CD4-positive, alpha-beta T cell treated with Interleukin-17A for 1 hour (primary cell): ENCODE measurements around the gene CPSF4.
A peak's percentile ranks its signal among the peaks of the same experiment; 100 is the strongest.

Source experiments
- DNase-seq: peaks from one replicate; pipeline ENCODE4 v3.0.0-alpha.2; 2020

CPSF4 gene

GRCh38 chr7:99497766-99498545 lies 59.2 kb downstream of the CPSF4 start:
- peak; percentile 43 for DNase-seq

- no peak for DNase-seq
These were observed 59.8 kb downstream of the CPSF4 start for GRCh38 chr7:99498546-99498944.

DNA sequence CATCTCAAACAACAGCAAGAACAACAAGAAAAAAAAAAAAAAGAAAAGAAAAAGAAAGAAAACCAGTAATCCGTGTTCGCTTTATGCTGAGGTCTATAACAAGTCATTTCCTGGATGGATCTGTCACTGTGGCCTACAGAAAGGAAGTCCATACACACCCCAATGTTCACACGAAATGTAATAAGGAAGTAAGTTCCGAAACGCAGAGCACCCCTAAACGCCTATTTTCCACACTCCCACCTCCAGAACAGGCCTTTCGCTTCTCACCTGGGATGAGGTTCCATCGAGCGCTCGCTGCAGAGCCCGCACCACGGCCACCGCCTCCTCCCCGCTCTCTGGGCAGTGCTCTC lies 60.6 kb downstream of the CPSF4 start:
- DNase-seq: peak; percentile 62

- peak; percentile 91 for DNase-seq
These were observed 61.2 kb downstream of the CPSF4 start, which contains the start of gene ZNF394 for GRCh38 chr7:99499721-99500636. Gene ZNF394, minus strand, starts transcription at chr7:99500281. Its CDS starts 188 bp downstream, at chr7:99500093.

DNA sequence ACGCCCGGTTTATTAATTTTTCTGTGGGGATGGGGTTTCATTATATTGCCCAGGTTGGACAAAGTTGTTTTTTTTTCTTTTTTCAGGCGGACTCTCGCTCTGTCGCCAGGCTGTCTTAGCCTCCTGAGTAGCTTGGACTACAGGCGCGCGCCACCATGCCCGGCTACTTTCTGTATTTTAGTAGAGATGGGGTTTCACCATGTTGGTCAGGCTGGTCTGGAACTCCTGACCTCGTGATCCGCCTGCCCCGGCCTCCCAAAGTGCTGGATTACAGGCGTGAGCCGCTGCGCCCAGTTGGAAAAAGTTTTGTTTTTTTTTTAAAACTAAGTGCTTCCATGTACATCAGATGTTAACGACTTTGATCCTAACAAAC lies 61.9 kb downstream of the CPSF4 start:
- no peak for DNase-seq

DNA sequence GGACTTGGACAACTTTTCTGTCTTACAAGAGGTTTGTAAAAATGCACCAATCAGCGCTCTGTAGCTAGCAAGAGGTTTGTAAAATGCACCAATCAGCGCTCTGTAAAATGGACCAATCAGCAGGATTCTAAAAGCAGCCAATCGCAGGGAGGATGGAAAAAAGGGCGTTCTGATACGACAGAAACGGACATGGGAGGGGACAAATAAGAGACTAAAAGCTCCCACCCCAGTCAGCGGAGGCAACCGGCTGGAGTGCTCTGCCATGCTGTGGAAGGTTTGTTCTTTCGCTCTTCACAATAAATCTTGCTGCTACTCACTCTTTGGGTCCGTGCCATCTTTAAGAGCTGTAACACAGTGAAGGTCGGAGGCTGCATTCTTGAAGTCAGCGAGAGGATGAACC lies 62.5 kb downstream of the CPSF4 start:
- DNase-seq: peak; percentile 25

DNA sequence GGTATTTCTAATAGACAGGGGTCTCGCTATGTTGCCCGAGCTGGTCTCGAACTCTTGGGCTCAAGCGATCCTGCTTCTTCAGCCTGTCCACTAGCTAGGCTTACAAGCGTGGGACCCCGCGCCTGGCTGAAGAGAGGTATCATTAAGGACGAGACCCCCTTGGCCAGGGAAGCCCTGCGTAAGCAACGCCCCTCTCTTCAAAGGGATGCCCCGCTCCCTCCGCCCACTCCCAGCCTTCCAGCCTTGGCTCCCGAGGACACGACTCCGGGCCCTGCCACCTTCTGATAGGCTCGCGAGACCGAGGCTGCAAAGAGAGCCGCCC lies 65.5 kb downstream of the CPSF4 start:
- no peak for DNase-seq

DNA sequence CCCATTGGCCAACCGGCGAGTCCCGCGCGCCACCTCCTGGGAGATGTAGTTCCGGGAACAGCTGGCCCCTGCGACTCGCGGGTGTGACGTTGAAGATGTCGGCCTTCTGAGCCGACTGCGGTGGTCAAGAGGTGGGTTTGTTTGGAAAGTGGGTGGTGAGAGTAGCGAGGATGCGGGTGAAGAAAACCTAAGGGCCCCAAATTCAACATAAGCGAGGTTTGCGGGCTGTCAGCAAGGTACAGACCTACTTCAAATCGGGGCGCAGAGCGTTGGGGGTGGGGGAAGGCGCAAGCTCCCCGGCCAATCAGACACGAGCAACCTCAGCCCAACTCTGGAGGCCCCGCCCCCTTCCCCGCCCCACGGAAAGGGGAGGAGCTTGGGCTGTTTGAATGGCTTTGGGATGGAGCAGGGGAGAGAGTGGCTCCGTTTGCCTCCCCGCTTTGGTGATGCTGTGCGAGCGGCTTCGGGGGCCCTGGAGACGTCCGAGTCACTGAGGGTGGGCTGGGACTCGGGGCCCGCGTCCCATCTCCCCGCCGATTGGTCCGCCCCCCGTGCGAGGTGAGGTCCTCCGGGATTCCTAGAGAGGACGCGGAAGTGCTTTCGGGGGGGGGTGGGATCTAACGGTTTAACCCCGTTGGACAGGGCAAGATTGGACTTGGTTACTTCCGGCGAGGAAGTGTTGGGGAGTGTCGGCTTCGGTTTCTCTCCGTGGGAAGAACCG lies 66.0 kb downstream of the CPSF4 start, which contains the start of gene ZKSCAN5:
Gene ZKSCAN5, plus strand, starts transcription at position 60 of the 721 bp plus-strand sequence. CDS start 1,383 bp downstream, outside the sequence.
- peak; percentile 97 for DNase-seq

GRCh38 chr7:99505324-99505662 lies 66.5 kb downstream of the CPSF4 start:
- no peak for DNase-seq
